ENCODE results near the gene SRRT.

The SRRT gene

DNA sequence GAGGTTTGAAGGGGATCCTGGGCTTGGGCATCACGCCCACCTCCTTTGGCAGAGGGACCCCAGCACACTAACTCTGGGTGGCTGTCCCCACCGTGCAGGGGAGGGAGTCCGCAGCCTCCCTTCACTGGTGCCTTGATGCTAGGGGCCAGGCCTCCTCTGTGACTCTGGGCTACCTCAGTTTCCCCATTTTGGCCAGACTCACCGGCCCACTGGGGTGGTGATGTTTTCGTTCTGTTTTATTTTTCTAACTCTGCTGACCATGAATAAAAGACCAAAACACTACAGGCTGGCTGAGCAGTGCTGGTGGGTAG is 8.2 kb upstream of the SRRT start:
- Histone ChIP-seq H3K9me3 (ENCODE audit: insufficient read depth, low read length) (no peaks in the 10 kb centered on the region), H3K79me2 (ENCODE audit: low read length) (peaks cover 25% of the 10 kb centered on the region), H2AFZ (ENCODE audit: low read depth, low read length) (peak overlapping the region; percentile 47; the same call in 1 of the 2 replicates), H3K4me1 (ENCODE audit: low read length) (peaks cover 22% of the 10 kb centered on the region), H4K20me1 (ENCODE audit: insufficient read depth, low read length) (no peaks in the 10 kb centered on the region), H3K27ac (ENCODE audit: low read length) (peak overlapping the region; percentile 79), H3K4me3 (ENCODE audit: low read length) (peak overlapping the region; percentile 91), H3K9ac (ENCODE audit: low read length) (peak overlapping the region; percentile 99), H3K27me3 (ENCODE audit: low read depth, low read length) (no peaks in the 10 kb centered on the region), H3K4me2 (ENCODE audit: low read length) (peak overlapping the region; percentile 89), H3K36me3 (replicated peaks; ENCODE audit: low read depth, low read length) (peaks cover 16% of the 10 kb centered on the region)
- no peak for TF ChIP-seq EZH2phosphoT487 (IDR thresholded peaks at IDR 0.05; ENCODE audit: low read depth)
- TF ChIP-seq, protein P1, sequence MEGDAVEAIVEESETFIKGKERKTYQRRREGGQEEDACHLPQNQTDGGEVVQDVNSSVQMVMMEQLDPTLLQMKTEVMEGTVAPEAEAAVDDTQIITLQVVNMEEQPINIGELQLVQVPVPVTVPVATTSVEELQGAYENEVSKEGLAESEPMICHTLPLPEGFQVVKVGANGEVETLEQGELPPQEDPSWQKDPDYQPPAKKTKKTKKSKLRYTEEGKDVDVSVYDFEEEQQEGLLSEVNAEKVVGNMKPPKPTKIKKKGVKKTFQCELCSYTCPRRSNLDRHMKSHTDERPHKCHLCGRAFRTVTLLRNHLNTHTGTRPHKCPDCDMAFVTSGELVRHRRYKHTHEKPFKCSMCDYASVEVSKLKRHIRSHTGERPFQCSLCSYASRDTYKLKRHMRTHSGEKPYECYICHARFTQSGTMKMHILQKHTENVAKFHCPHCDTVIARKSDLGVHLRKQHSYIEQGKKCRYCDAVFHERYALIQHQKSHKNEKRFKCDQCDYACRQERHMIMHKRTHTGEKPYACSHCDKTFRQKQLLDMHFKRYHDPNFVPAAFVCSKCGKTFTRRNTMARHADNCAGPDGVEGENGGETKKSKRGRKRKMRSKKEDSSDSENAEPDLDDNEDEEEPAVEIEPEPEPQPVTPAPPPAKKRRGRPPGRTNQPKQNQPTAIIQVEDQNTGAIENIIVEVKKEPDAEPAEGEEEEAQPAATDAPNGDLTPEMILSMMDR (IDR thresholded peaks at IDR 0.05; ENCODE audit: low read depth, low read length), result no peak

GRCh38 chr7:100867040-100867775 is 7.7 kb upstream of the SRRT start, which contains the start of gene TRIP6:
Gene TRIP6 (plus strand): TSS chr7:100867387. CDS start chr7:100867498, 111 bp downstream.
- Histone ChIP-seq H2AFZ (ENCODE audit: low read depth, low read length) (peak within 1 kb of the TSS; percentile 47; the same call in 1 of the 2 replicates), H3K79me2 (ENCODE audit: low read length) (peaks cover 25% of the 10 kb centered on the region), H4K20me1 (ENCODE audit: insufficient read depth, low read length) (no peaks in the 10 kb centered on the region), H3K4me1 (ENCODE audit: low read length) (peaks cover 17% of the 10 kb centered on the region), H3K9ac (ENCODE audit: low read length) (peak within 1 kb of the TSS; percentile 99), H3K4me3 (ENCODE audit: low read length) (peak within 1 kb of the TSS; percentile 91), H3K4me2 (ENCODE audit: low read length) (peak within 1 kb of the TSS; percentile 89), H3K27ac (ENCODE audit: low read length) (peak within 1 kb of the TSS; percentile 79), H3K36me3 (replicated peaks; ENCODE audit: low read depth, low read length) (peaks cover 16% of the 10 kb centered on the region), H3K9me3 (ENCODE audit: insufficient read depth, low read length) (no peaks in the 10 kb centered on the region), H3K27me3 (ENCODE audit: low read depth, low read length) (no peaks in the 10 kb centered on the region)
- TF ChIP-seq, protein P1 (IDR thresholded peaks at IDR 0.05; ENCODE audit: low read depth, low read length), result no peak

- peak overlapping the region; percentile 29; the same call in 1 of the 2 replicates for H2AFZ ChIP-seq (ENCODE audit: low read depth, low read length)
- peaks cover 25% of the 10 kb centered on the region for H3K79me2 ChIP-seq (ENCODE audit: low read length)
- H3K4me2 ChIP-seq (ENCODE audit: low read length), result peak overlapping the region; percentile 89
- no peaks in the 10 kb centered on the region for H3K27me3 ChIP-seq (ENCODE audit: low read depth, low read length)
- H3K36me3 ChIP-seq (replicated peaks; ENCODE audit: low read depth, low read length), result peaks cover 13% of the 10 kb centered on the region
- H4K20me1 ChIP-seq (ENCODE audit: insufficient read depth, low read length), result no peaks in the 10 kb centered on the region
- no peak for TF ChIP-seq EZH2phosphoT487 (IDR thresholded peaks at IDR 0.05; ENCODE audit: low read depth)
- TF ChIP-seq, protein P1 (IDR thresholded peaks at IDR 0.05; ENCODE audit: low read depth, low read length), result no peak
- H3K4me1 ChIP-seq (ENCODE audit: low read length), result peaks cover 15% of the 10 kb centered on the region
- H3K9me3 ChIP-seq (ENCODE audit: insufficient read depth, low read length), result no peaks in the 10 kb centered on the region
- H3K27ac ChIP-seq (ENCODE audit: low read length), result peak overlapping the region; percentile 79
- H3K4me3 ChIP-seq (ENCODE audit: low read length), result peak overlapping the region; percentile 91
- H3K9ac ChIP-seq (ENCODE audit: low read length), result peak overlapping the region; percentile 99
Measured at GRCh38 chr7:100867776-100868485, 7.0 kb upstream of the SRRT start.

GRCh38 chr7:100873599-100874299 is 1.2 kb upstream of the SRRT start:
- no peaks in the 10 kb centered on the region for H3K9me3 ChIP-seq (ENCODE audit: insufficient read depth, low read length)
- H3K27me3 ChIP-seq (ENCODE audit: low read depth, low read length), result no peaks in the 10 kb centered on the region
- peaks cover 53% of the 10 kb centered on the region for H3K36me3 ChIP-seq (replicated peaks; ENCODE audit: low read depth, low read length)
- H3K4me3 ChIP-seq (ENCODE audit: low read length), result peak overlapping the region; percentile 94
- no peak for TF ChIP-seq EZH2phosphoT487 (IDR thresholded peaks at IDR 0.05; ENCODE audit: low read depth)
- TF ChIP-seq, protein P1 (IDR thresholded peaks at IDR 0.05; ENCODE audit: low read depth, low read length), result no peak
- peak overlapping the region; percentile 85; the same call in 1 of the 2 replicates for H3K9ac ChIP-seq (ENCODE audit: low read length)
- H3K4me1 ChIP-seq (ENCODE audit: low read length), result peaks cover 20% of the 10 kb centered on the region
- peaks cover 29% of the 10 kb centered on the region for H4K20me1 ChIP-seq (ENCODE audit: insufficient read depth, low read length)
- peak overlapping the region; percentile 91 for H3K4me2 ChIP-seq (ENCODE audit: low read length)
- peaks cover 52% of the 10 kb centered on the region for H3K79me2 ChIP-seq (ENCODE audit: low read length)
- H3K27ac ChIP-seq (ENCODE audit: low read length), result 0 out of 2 replicates have a peak overlapping the region, but pooled peaks have one; percentile 68
- H2AFZ ChIP-seq (ENCODE audit: low read depth, low read length), result no peak overlapping the region

Data from OCI-LY3 (cell line).